Measurements from ENCODE around the gene POLR2F.

The POLR2F gene

GRCh38 chr22:38009000-38009806, 55.7 kb downstream of the POLR2F start:
- DNase-seq, result no peak

DNA sequence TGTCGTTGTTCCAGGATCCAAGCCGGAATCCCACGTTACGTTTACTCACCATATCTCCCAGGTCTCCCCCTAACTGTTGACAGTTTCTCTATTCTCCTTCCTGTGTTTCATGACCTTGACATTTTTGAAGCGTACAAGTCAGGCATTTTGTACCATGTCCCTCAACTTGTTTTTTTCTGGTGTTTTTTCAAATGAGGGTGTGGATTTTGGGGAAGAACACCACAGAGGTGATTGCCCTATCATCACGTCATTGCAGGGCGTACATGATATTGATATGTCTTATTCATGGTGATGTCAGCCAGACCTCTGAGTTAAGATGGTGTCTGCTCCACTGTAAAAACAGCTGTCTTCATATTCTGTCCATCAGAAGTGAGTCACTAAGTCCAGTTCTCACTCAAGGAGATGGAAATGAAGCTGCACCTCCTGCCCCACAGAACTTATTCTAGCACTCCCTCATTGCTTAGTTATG, 59.1 kb downstream of the POLR2F start:
- no peak for DNase-seq

DNA sequence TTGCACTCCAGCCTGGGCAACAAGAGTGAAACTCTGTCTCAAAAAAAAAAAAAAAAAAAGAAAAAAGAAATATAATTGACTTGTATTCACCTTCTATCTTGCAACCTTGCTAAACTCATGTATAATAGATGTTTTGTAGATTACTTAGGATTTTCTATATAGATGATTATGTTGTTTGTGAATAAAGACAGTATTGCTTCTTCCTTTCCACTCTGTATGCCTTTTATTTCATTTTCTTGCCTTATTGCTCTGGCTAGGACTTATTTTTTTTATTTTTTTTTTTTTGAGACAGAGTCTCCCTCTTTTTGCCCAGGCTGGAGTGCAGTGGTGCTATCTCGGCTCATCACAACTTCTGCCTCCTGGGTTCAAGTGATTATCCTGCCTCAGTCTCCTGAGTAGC, 60.6 kb downstream of the POLR2F start:
- no peak for DNase-seq

DNA sequence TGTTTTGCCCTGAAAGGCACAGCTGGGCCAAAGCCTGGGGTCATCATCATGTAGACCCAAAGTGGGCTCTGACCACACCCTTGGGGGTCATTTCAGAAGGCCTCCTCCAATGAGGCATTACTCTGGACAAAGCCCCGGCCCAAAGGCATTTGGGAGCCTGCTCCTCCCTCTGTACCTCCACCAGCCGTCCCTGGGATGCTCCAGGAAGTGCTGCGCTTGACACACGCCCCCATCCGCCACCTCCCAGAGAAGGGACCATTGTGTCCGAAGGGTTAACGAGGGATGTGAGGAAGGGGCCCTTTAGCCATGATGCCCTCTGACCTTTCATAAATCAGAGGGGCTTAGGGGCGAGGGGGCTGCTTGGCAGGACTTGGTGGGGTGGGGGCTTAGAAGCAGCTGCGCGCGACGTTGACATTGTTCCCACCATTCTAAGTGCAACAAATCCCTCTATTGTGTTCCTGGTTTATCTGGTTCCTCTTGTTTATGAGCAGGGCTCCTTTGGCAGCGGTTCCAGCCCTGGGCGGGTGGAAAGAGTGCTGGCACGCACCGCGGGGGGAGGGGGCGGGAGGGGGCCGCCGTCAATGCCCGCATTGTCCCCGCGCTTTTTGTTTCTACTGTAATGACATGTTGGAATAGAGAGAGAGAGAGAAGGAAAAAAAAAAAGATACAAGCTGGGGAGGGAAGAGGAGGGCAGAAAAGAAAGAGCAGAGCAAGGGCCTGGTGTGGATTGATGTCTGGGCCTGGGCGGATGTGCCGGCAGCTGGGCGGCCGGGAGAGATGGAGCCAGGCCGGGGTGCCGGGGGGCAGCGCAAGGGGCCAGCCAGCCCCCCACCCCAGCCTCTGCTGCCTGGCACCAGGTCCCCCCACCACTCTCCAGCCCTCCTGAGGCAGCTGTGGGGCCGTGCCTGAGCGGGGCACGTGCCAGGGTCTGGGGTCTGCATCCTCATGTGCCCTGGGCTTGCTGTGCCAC, 63.0 kb downstream of the POLR2F start:
- peak in 1 of 2 experiments; percentile 1 for DNase-seq

DNA sequence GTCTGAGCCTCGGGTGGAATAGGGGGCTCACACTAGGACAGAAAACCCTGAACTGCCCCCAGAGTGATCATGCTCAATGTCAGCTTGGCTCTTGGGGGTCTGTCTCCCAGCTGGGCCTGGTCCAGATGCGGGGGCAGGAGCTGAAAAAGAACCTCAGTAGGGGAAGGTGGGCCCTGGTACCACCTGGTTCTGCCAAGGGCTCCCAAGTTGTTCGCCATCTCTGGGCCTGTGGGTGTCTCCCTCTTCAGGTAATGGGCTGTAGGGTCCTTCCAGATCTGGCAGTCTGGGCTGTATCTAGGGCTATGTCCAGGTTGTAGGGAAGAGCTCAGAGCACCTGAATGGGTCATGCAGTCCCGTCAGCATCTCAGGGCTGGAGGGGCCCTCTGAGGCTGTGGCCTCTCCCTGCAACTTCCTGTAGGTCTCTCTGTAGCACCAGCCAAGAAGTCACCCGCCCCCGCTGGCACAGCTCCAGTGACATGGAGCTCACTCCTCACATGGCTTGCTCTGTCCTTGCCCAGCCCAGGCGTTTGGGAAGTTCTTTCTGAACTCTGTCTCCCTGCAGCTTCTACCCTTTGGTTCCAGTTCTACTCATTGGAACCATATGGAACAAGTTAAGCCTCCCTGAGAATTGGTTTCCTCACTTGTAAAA, 63.9 kb downstream of the POLR2F start:
- peak; percentile 40 to 67 for DNase-seq

GRCh38 chr22:38017939-38018885, 64.7 kb downstream of the POLR2F start:
- DNase-seq, result no peak

All from Kasumi-1 (cell line).